A549 (cell line): ENCODE data around the gene PRR22.

Experiments
- BHLHE40 ChIP-seq: IDR thresholded peaks from 2 replicates; pipeline ENCODE4 v1.6.1; 2012; ENCODE audit warnings: low read depth, low read length, inconsistent platforms
- CBX2 ChIP-seq: fragments of 200-600 bp; sonication (generic); IDR thresholded peaks from 2 replicates; pipeline ENCODE4 v1.6.1; 2016; ENCODE audit warnings: low read depth, mild to moderate bottlenecking, borderline replicate concordance
- CBX8 ChIP-seq: fragments of 200-600 bp; sonication (generic); IDR thresholded peaks from 2 replicates; pipeline ENCODE4 v1.6.1; 2016
- CEBPB ChIP-seq, 2 experiments: fragments of >200 bp in 1 of 2; sonication (Bioruptor Twin) in 1 of 2; formaldehyde crosslinking in 1 of 2; IDR thresholded peaks; 2 replicates each; pipeline ENCODE4 v1.6.1; 2012 to 2016
- CTCF ChIP-seq: fragments of >200 bp; sonication (Bioruptor Twin); formaldehyde crosslinking; IDR thresholded peaks from 3 replicates; pipeline ENCODE4 v1.5.1; 2016
- EHMT2 ChIP-seq: fragments of 200-600 bp; sonication (generic); IDR thresholded peaks from 2 replicates; pipeline ENCODE4 v1.6.1; 2016; ENCODE audit warnings: antibody characterized with exemption, low read depth, mild to moderate bottlenecking, moderate library complexity
- EP300 ChIP-seq, 2 experiments: fragments of >200 bp; sonication (Bioruptor Twin); formaldehyde crosslinking; IDR thresholded peaks; 2 replicates in 1 of 2; 3 replicates in 1 of 2; pipeline ENCODE4 v1.6.1; 2016 to 2017
- JUN ChIP-seq, 2 experiments: fragments of >200 bp; sonication (Bioruptor Twin); formaldehyde crosslinking; IDR thresholded peaks; 2 replicates in 1 of 2; 3 replicates in 1 of 2; pipeline ENCODE4 v1.6.1; 2016 to 2017
- MAFK ChIP-seq: fragments of 450-650 bp; IDR thresholded peaks from 2 replicates; pipeline ENCODE4 v1.6.1; 2014; ENCODE audit not compliant: partially characterized antibody
- POLR2A ChIP-seq: IDR thresholded peaks from 2 replicates; pipeline ENCODE4 v1.6.1; 2012; ENCODE audit warnings: mild to moderate bottlenecking, low read length
- RCOR1 ChIP-seq: fragments of 150-350 bp; IDR thresholded peaks from 2 replicates; pipeline ENCODE4 v1.6.1; 2014; ENCODE audit warnings: antibody characterized with exemption, low read length, low read depth
- RFX5 ChIP-seq: fragments of 450-650 bp; IDR thresholded peaks from 2 replicates; pipeline ENCODE4 v1.7.1; 2014; ENCODE audit warnings: antibody characterized with exemption, mild to moderate bottlenecking, moderate library complexity
- RNF2 ChIP-seq: fragments of 200-600 bp; sonication (generic); IDR thresholded peaks from 2 replicates; pipeline ENCODE4 v1.6.1; 2016; ENCODE audit warnings: low read depth, mild to moderate bottlenecking, antibody characterized with exemption, moderate library complexity, borderline replicate concordance

GRCh38 chr19:5825178-5825577 is 40.6 kb upstream of the PRR22 start:
- TF ChIP-seq POLR2A, result no peak
- no peak for TF ChIP-seq RFX5
- TF ChIP-seq EP300 (IDR thresholded peaks at IDR 0.05), result no peak
- TF ChIP-seq RCOR1, result no peak
- TF ChIP-seq CBX8, result no peak
- TF ChIP-seq CTCF, result no peak
- no peak for TF ChIP-seq CEBPB (IDR thresholded peaks at IDR 0.05)
- TF ChIP-seq BHLHE40, result no peak
- TF ChIP-seq RNF2, result no peak
- TF ChIP-seq CBX2, result no peak
- no peak for TF ChIP-seq JUN (IDR thresholded peaks at IDR 0.05)
- no peak for TF ChIP-seq EHMT2
- no peak for TF ChIP-seq MAFK
